Activated T-cell treated with anti-CD3 and anti-CD28 coated beads, Interleukin-2, amount 50 U/mL, for 1 hour (primary cell): ENCODE results near the gene AKR7A3.

ENCODE experiments used
- DNase-seq: peaks from one replicate; pipeline ENCODE4 v3.0.0-alpha.2; 2020

Gene AKR7A3

GRCh38 chr1:19288324-19289241 lies at the start of gene AKR7A3:
Gene AKR7A3 (minus strand): TSS chr1:19288770. CDS start chr1:19288709, 61 bp downstream.
- peak; percentile 69 for DNase-seq

GRCh38 chr1:19338323-19338762 lies 49.8 kb upstream of the AKR7A3 start:
- DNase-seq: no peak

- no peak for DNase-seq
Observed at GRCh38 chr1:19337289-19337688, 48.7 kb upstream of the AKR7A3 start.

GRCh38 chr1:19336543-19336942 lies 48.0 kb upstream of the AKR7A3 start:
- no peak for DNase-seq

- no peak for DNase-seq
Observed at GRCh38 chr1:19333587-19334354, 45.2 kb upstream of the AKR7A3 start.

GRCh38 chr1:19332832-19333231 lies 44.3 kb upstream of the AKR7A3 start:
- no peak for DNase-seq

GRCh38 chr1:19331262-19331878 lies 42.8 kb upstream of the AKR7A3 start:
- DNase-seq: no peak

GRCh38 chr1:19330449-19331135 lies 42.0 kb upstream of the AKR7A3 start:
- DNase-seq: no peak

GRCh38 chr1:19329611-19330010 lies 41.0 kb upstream of the AKR7A3 start:
- no peak for DNase-seq

- no peak for DNase-seq
Observed at GRCh38 chr1:19329188-19329587, 40.6 kb upstream of the AKR7A3 start.

GRCh38 chr1:19328486-19328885 lies 39.9 kb upstream of the AKR7A3 start:
- DNase-seq: no peak

GRCh38 chr1:19327736-19328135 lies 39.2 kb upstream of the AKR7A3 start:
- DNase-seq: no peak

GRCh38 chr1:19327301-19327700 lies 38.7 kb upstream of the AKR7A3 start:
- DNase-seq: no peak

GRCh38 chr1:19326748-19327065 lies 38.1 kb upstream of the AKR7A3 start:
- DNase-seq: no peak

- no peak for DNase-seq
Observed at GRCh38 chr1:19325958-19326747, 37.6 kb upstream of the AKR7A3 start.

- no peak for DNase-seq
Observed at GRCh38 chr1:19325368-19325957, 36.9 kb upstream of the AKR7A3 start.

GRCh38 chr1:19324665-19324990 lies 36.1 kb upstream of the AKR7A3 start:
- no peak for DNase-seq

GRCh38 chr1:19323987-19324664 lies 35.6 kb upstream of the AKR7A3 start:
- no peak for DNase-seq

- DNase-seq: no peak
Observed at GRCh38 chr1:19322481-19322880, 33.9 kb upstream of the AKR7A3 start.

GRCh38 chr1:19321071-19321470 lies 32.5 kb upstream of the AKR7A3 start:
- DNase-seq: no peak

- no peak for DNase-seq
Observed at GRCh38 chr1:19319196-19319595, 30.6 kb upstream of the AKR7A3 start.
